ENCODE data around the gene RNF26. TPM values are rescaled to one million over a fixed set of nuclear protein-coding genes. Genes with fewer than 3 reads are reported as not detected.

Gene RNF26
- total and polyA plus RNA-seq, 9 donors, result 7.0 to 25.8 (median 19.7) TPM

- Histone ChIP-seq H3K36me3 (no peaks in the 10 kb centered on the region), H3K4me3 (no peak overlapping the region), H3K4me1 (ENCODE audit: insufficient read depth) (peaks cover 10% of the 10 kb centered on the region), H3K27me3 (no peaks in the 10 kb centered on the region), H3K9me3 (no peaks in the 10 kb centered on the region), H3K27ac (no peak overlapping the region)
- DNase-seq, result peak in 4 of 5 donors; percentile 66 to 79 (median 73)
- 11 to 16% (median 14%) methylated on average over 17 of the region's 17 CpGs for WGBS, 3 donors
- no peak for TF ChIP-seq EP300 (IDR thresholded peaks at IDR 0.05)
- TF ChIP-seq, protein P1, sequence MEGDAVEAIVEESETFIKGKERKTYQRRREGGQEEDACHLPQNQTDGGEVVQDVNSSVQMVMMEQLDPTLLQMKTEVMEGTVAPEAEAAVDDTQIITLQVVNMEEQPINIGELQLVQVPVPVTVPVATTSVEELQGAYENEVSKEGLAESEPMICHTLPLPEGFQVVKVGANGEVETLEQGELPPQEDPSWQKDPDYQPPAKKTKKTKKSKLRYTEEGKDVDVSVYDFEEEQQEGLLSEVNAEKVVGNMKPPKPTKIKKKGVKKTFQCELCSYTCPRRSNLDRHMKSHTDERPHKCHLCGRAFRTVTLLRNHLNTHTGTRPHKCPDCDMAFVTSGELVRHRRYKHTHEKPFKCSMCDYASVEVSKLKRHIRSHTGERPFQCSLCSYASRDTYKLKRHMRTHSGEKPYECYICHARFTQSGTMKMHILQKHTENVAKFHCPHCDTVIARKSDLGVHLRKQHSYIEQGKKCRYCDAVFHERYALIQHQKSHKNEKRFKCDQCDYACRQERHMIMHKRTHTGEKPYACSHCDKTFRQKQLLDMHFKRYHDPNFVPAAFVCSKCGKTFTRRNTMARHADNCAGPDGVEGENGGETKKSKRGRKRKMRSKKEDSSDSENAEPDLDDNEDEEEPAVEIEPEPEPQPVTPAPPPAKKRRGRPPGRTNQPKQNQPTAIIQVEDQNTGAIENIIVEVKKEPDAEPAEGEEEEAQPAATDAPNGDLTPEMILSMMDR (IDR thresholded peaks at IDR 0.05), result peak; percentile 46 to 73 (median 67)
- intact Hi-C loops (cut with DNase I), result loop anchor here in 1 of 4 donors (5.0 to 10.0 kb wide), 2 partner anchors 131 to 244 kb away; partner anchors contain the start of gene CBL
These were observed 4.1 kb downstream of the RNF26 start for GRCh38 chr11:119338318-119338890.

- DNase-seq, result no peak
- H3K9me3 ChIP-seq, result no peaks in the 10 kb centered on the region
- intact Hi-C loops (cut with DNase I), result loop anchor here in 1 of 4 donors (5.0 to 10.0 kb wide), 2 partner anchors 132 to 244 kb away; partner anchors contain the start of gene CBL
- no peak overlapping the region for H3K27ac ChIP-seq
- no peaks in the 10 kb centered on the region for H3K27me3 ChIP-seq
- peaks cover 10% of the 10 kb centered on the region for H3K4me1 ChIP-seq (ENCODE audit: insufficient read depth)
- no peaks in the 10 kb centered on the region for H3K36me3 ChIP-seq
- TF ChIP-seq, protein P1 (IDR thresholded peaks at IDR 0.05), result no peak
- no peak for TF ChIP-seq EP300 (IDR thresholded peaks at IDR 0.05)
- no peak for TF ChIP-seq POLR2A (IDR thresholded peaks at IDR 0.05)
- WGBS, 3 donors, result 37 to 47% (median 44%) methylated on average over 11 of the region's 11 CpGs
- peak overlapping the region; percentile 53 for H3K4me3 ChIP-seq
These were observed 4.8 kb downstream of the RNF26 start for GRCh38 chr11:119338965-119339588.

- WGBS, 3 donors, result 0 to 2% (median 1%) methylated on average over 10 to 85 of the region's 86 CpGs
- Histone ChIP-seq H3K27me3 (no peaks in the 10 kb centered on the region), H3K4me1 (ENCODE audit: insufficient read depth) (peaks cover 10% of the 10 kb centered on the region), H3K4me3 (peak overlapping the region; percentile 53), H3K9me3 (no peaks in the 10 kb centered on the region), H3K27ac (peak overlapping the region; percentile 20 to 60), H3K36me3 (no peaks in the 10 kb centered on the region)
- peak; percentile 39 for TF ChIP-seq POLR2A (IDR thresholded peaks at IDR 0.05)
- no peak for TF ChIP-seq EP300 (IDR thresholded peaks at IDR 0.05)
- TF ChIP-seq, protein P1 (IDR thresholded peaks at IDR 0.05), result peak; percentile 62 to 85 (median 81)
- intact Hi-C loops (cut with DNase I), result loop anchor here in 1 of 4 donors (5.0 to 10.0 kb wide), 2 partner anchors 132 to 245 kb away; partner anchors contain the start of gene CBL
- DNase-seq, result peak; percentile 51 to 81 (median 74)
These were observed 5.4 kb downstream of the RNF26 start for GRCh38 chr11:119339589-119340334.
